ENCODE results near the gene ATP6V1C2.
A peak's percentile ranks its signal among the peaks of the same experiment; 100 is the strongest.

ATP6V1C2 gene

DNA sequence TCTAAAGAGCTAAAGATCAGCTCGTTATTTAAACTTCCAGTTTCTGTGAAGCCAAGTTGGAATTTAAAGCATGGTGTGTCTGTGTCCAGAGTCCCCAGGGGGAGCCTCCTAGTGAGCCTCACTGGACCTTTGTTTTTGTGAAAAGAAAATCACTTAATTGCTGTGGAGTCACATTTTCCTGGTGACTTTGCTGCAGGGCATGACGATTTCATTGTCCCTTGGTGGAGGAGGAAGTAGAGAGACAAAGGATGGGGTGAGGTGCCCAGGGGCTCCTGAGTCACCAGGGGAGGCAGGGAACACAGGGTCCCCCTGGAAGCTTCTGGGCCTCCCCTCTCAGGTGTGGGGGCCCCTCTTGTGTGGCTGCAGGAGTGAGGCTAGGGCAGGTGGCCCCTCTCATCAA lies 19.7 kb downstream of the ATP6V1C2 start:
- H3K4ac ChIP-seq (ENCODE audit: low read depth in 1 of 2, low read length in 2 of 2), result no peak overlapping the region
- H3K4me3 ChIP-seq (ENCODE audit: insufficient read depth in 1 of 2, low read depth in 1 of 2, low read length in 2 of 2), result no peak overlapping the region
- no peaks in the 10 kb centered on the region for H3K9me3 ChIP-seq (ENCODE audit: control insufficient read depth, low read length)
- H4K91ac ChIP-seq (ENCODE audit: low read length), result no peak overlapping the region
- H2BK120ac ChIP-seq (ENCODE audit: low read depth, low read length), result no peak overlapping the region
- H2BK12ac ChIP-seq (ENCODE audit: low read length in 2 of 2), result no peak overlapping the region
- no peaks in the 10 kb centered on the region for H3K36me3 ChIP-seq (ENCODE audit: control insufficient read depth in 1 of 2, insufficient read depth in 2 of 2, low read depth in 1 of 2, low read length in 2 of 2)
- peaks cover 8 to 15% of the 10 kb centered on the region in 2 experiments for H3K27me3 ChIP-seq (ENCODE audit: control insufficient read depth in 1 of 2, insufficient read depth in 1 of 2, low read length in 2 of 2)
- WGBS, result 90% methylated on average over 2 of the region's 2 CpGs
- no peak overlapping the region for H3K27ac ChIP-seq (ENCODE audit: low read length, poor library complexity, severe bottlenecking)
- H3K23ac ChIP-seq (ENCODE audit: low read length in 2 of 2), result no peak overlapping the region
- no peaks in the 10 kb centered on the region for H3K79me1 ChIP-seq (replicated peaks; ENCODE audit: low read length, poor library complexity, severe bottlenecking)
- H2AFZ ChIP-seq (ENCODE audit: low read depth, low read length), result no peak overlapping the region
- no peak overlapping the region for H3K18ac ChIP-seq (ENCODE audit: low read depth in 1 of 2, low read length in 2 of 2)
- H2AK5ac ChIP-seq (ENCODE audit: low read length, severe bottlenecking), result no peak overlapping the region
- no peak for DNase-seq
- H3K14ac ChIP-seq (ENCODE audit: low read length in 2 of 2), result no peak overlapping the region
- H2BK15ac ChIP-seq (ENCODE audit: low read depth, poor library complexity, severe bottlenecking), result no peak overlapping the region
- H3K9ac ChIP-seq (ENCODE audit: low read length), result no peak overlapping the region
- H3K4me1 ChIP-seq (ENCODE audit: control insufficient read depth, insufficient read depth, low read depth, low read length), result no peaks in the 10 kb centered on the region
- H2BK5ac ChIP-seq (ENCODE audit: low read depth, low read length, poor library complexity, severe bottlenecking), result no peak overlapping the region
- no peak overlapping the region for H3K4me2 ChIP-seq (ENCODE audit: low read length, poor library complexity, severe bottlenecking)
- H4K8ac ChIP-seq (ENCODE audit: low read length), result no peak overlapping the region

GRCh38 chr2:10742666-10743065 lies 21.2 kb downstream of the ATP6V1C2 start:
- H2BK5ac ChIP-seq (ENCODE audit: low read depth, low read length, poor library complexity, severe bottlenecking), result no peak overlapping the region
- no peak overlapping the region for H2BK120ac ChIP-seq (ENCODE audit: low read depth, low read length)
- H3K4me2 ChIP-seq (ENCODE audit: low read length, poor library complexity, severe bottlenecking), result no peak overlapping the region
- WGBS, result 80% methylated on average over 9 of the region's 11 CpGs
- no peaks in the 10 kb centered on the region for H3K9me3 ChIP-seq (ENCODE audit: control insufficient read depth, low read length)
- H3K23ac ChIP-seq (ENCODE audit: low read length in 2 of 2), result no peak overlapping the region
- H3K18ac ChIP-seq (ENCODE audit: low read depth in 1 of 2, low read length in 2 of 2), result no peak overlapping the region
- no peak overlapping the region for H4K91ac ChIP-seq (ENCODE audit: low read length)
- no peak overlapping the region for H3K14ac ChIP-seq (ENCODE audit: low read length in 2 of 2)
- H3K36me3 ChIP-seq (ENCODE audit: control insufficient read depth in 1 of 2, insufficient read depth in 2 of 2, low read depth in 1 of 2, low read length in 2 of 2), result no peaks in the 10 kb centered on the region
- H4K8ac ChIP-seq (ENCODE audit: low read length), result no peak overlapping the region
- no peak overlapping the region for H3K4ac ChIP-seq (ENCODE audit: low read depth in 1 of 2, low read length in 2 of 2)
- H3K79me1 ChIP-seq (replicated peaks; ENCODE audit: low read length, poor library complexity, severe bottlenecking), result no peaks in the 10 kb centered on the region
- no peak for DNase-seq
- H2AK5ac ChIP-seq (ENCODE audit: low read length, severe bottlenecking), result no peak overlapping the region
- H2BK15ac ChIP-seq (ENCODE audit: low read depth, poor library complexity, severe bottlenecking), result peak overlapping the region; percentile 78
- H2AFZ ChIP-seq (ENCODE audit: low read depth, low read length), result no peak overlapping the region
- no peak overlapping the region for H3K27ac ChIP-seq (ENCODE audit: low read length, poor library complexity, severe bottlenecking)
- no peak overlapping the region for H3K9ac ChIP-seq (ENCODE audit: low read length)
- no peaks in the 10 kb centered on the region for H3K4me1 ChIP-seq (ENCODE audit: control insufficient read depth, insufficient read depth, low read depth, low read length)
- no peak overlapping the region for H2BK12ac ChIP-seq (ENCODE audit: low read length in 2 of 2)
- H3K4me3 ChIP-seq (ENCODE audit: insufficient read depth in 1 of 2, low read depth in 1 of 2, low read length in 2 of 2), result no peak overlapping the region
- peaks cover 8 to 15% of the 10 kb centered on the region in 2 experiments for H3K27me3 ChIP-seq (ENCODE audit: control insufficient read depth in 1 of 2, insufficient read depth in 1 of 2, low read length in 2 of 2)

- no peak overlapping the region for H3K9ac ChIP-seq (ENCODE audit: low read length)
- H3K23ac ChIP-seq (ENCODE audit: low read length in 2 of 2), result no peak overlapping the region
- no peak overlapping the region for H2BK12ac ChIP-seq (ENCODE audit: low read length in 2 of 2)
Measured at GRCh38 chr2:10750610-10751009, 29.2 kb downstream of the ATP6V1C2 start.

DNA sequence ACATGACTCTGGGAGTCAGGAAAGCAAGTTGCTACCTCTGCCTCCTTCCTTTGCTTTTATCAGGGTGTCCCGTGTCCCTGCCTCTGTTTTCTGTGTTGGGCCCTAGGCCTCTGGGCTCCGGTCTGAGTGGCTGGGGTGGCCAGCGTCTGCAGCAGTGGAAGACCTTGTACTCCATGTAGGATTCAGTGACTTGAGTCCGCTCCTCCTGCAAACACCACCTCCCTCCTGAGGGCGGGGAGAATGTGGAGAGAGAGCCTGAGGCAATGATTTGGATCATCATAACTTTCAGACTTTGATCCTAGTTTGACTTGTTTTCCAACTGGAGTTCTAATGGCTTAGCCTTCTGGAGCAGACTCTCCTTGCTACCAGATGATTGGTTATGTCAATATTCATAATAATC lies 30.8 kb downstream of the ATP6V1C2 start:
- H3K4me2 ChIP-seq (ENCODE audit: low read length, poor library complexity, severe bottlenecking), result no peak overlapping the region
- H3K4ac ChIP-seq (ENCODE audit: low read depth in 1 of 2, low read length in 2 of 2), result no peak overlapping the region
- WGBS, result 75% methylated on average over 2 of the region's 5 CpGs

More at GRCh38 chr2:10750610-10751009, 29.2 kb downstream of the ATP6V1C2 start:
- Histone ChIP-seq H3K4me3 (ENCODE audit: insufficient read depth in 1 of 2, low read depth in 1 of 2, low read length in 2 of 2) (no peak overlapping the region), H2BK15ac (ENCODE audit: low read depth, poor library complexity, severe bottlenecking) (no peak overlapping the region), H2AFZ (ENCODE audit: low read depth, low read length) (no peak overlapping the region), H3K14ac (ENCODE audit: low read length in 2 of 2) (no peak overlapping the region), H4K91ac (ENCODE audit: low read length) (no peak overlapping the region), H3K27ac (ENCODE audit: low read length, poor library complexity, severe bottlenecking) (no peak overlapping the region), H3K27me3 (ENCODE audit: control insufficient read depth in 1 of 2, insufficient read depth in 1 of 2, low read length in 2 of 2) (peaks cover 5 to 17% of the 10 kb centered on the region in 2 experiments), H3K36me3 (ENCODE audit: control insufficient read depth in 1 of 2, insufficient read depth in 2 of 2, low read depth in 1 of 2, low read length in 2 of 2) (no peaks in the 10 kb centered on the region), H3K4me1 (ENCODE audit: control insufficient read depth, insufficient read depth, low read depth, low read length) (peaks cover 4% of the 10 kb centered on the region), H3K9me3 (ENCODE audit: control insufficient read depth, low read length) (no peaks in the 10 kb centered on the region), H2BK5ac (ENCODE audit: low read depth, low read length, poor library complexity, severe bottlenecking) (no peak overlapping the region), H3K79me1 (replicated peaks; ENCODE audit: low read length, poor library complexity, severe bottlenecking) (no peaks in the 10 kb centered on the region), H3K4me2 (ENCODE audit: low read length, poor library complexity, severe bottlenecking) (no peak overlapping the region), H2BK120ac (ENCODE audit: low read depth, low read length) (no peak overlapping the region), H3K4ac (ENCODE audit: low read depth in 1 of 2, low read length in 2 of 2) (no peak overlapping the region), H4K8ac (ENCODE audit: low read length) (no peak overlapping the region), H2AK5ac (ENCODE audit: low read length, severe bottlenecking) (no peak overlapping the region), H3K18ac (ENCODE audit: low read depth in 1 of 2, low read length in 2 of 2) (no peak overlapping the region)
- DNase-seq, result no peak
- 85% methylated on average over 6 of the region's 6 CpGs for WGBS

More for the DNA sequence above, 30.8 kb downstream of the ATP6V1C2 start:
- H2BK15ac ChIP-seq (ENCODE audit: low read depth, poor library complexity, severe bottlenecking), result no peak overlapping the region
- H4K91ac ChIP-seq (ENCODE audit: low read length), result no peak overlapping the region
- H3K9ac ChIP-seq (ENCODE audit: low read length), result no peak overlapping the region
- H3K36me3 ChIP-seq (ENCODE audit: control insufficient read depth in 1 of 2, insufficient read depth in 2 of 2, low read depth in 1 of 2, low read length in 2 of 2), result no peaks in the 10 kb centered on the region
- H3K4me3 ChIP-seq (ENCODE audit: insufficient read depth in 1 of 2, low read depth in 1 of 2, low read length in 2 of 2), result no peak overlapping the region
- no peak for DNase-seq
- H2BK5ac ChIP-seq (ENCODE audit: low read depth, low read length, poor library complexity, severe bottlenecking), result no peak overlapping the region
- H3K9me3 ChIP-seq (ENCODE audit: control insufficient read depth, low read length), result no peaks in the 10 kb centered on the region
- H3K79me1 ChIP-seq (replicated peaks; ENCODE audit: low read length, poor library complexity, severe bottlenecking), result no peaks in the 10 kb centered on the region
- H3K18ac ChIP-seq (ENCODE audit: low read depth in 1 of 2, low read length in 2 of 2), result no peak overlapping the region
- no peak overlapping the region for H2BK12ac ChIP-seq (ENCODE audit: low read length in 2 of 2)
- H2AK5ac ChIP-seq (ENCODE audit: low read length, severe bottlenecking), result no peak overlapping the region
- H4K8ac ChIP-seq (ENCODE audit: low read length), result no peak overlapping the region
- no peak overlapping the region for H3K23ac ChIP-seq (ENCODE audit: low read length in 2 of 2)
- H3K4me1 ChIP-seq (ENCODE audit: control insufficient read depth, insufficient read depth, low read depth, low read length), result peaks cover 5% of the 10 kb centered on the region
- no peak overlapping the region for H3K27ac ChIP-seq (ENCODE audit: low read length, poor library complexity, severe bottlenecking)
- H3K14ac ChIP-seq (ENCODE audit: low read length in 2 of 2), result no peak overlapping the region
- H3K27me3 ChIP-seq (ENCODE audit: control insufficient read depth in 1 of 2, insufficient read depth in 1 of 2, low read length in 2 of 2), result peaks cover 5 to 17% of the 10 kb centered on the region in 2 experiments
- no peak overlapping the region for H2AFZ ChIP-seq (ENCODE audit: low read depth, low read length)
- no peak overlapping the region for H2BK120ac ChIP-seq (ENCODE audit: low read depth, low read length)
